Stimulated activated CD8-positive, alpha-beta memory T cell treated with anti-CD3 and anti-CD28 coated beads, Interleukin-4, amount 100 ng/mL, for 1 hour (primary cell): ENCODE measurements around the gene GRM5.
"Not testable (repeated sequence)": the region's sequence is repeated elsewhere in the genome, so short reads cannot be mapped to it uniquely, and the experiment has no call there.

ENCODE experiments used
- DNase-seq, 2 donors: peaks; one replicate each; pipeline ENCODE4 v3.0.0-alpha.2; 2020; ENCODE audit warnings: low read depth in 2 of 2, low spot score in 1 of 2

GRM5 gene

GRCh38 chr11:88975441-88975840 lies 90.3 kb downstream of the GRM5 start:
- DNase-seq = not testable (repeated sequence)

- DNase-seq = no peak
These were observed 93.6 kb downstream of the GRM5 start for GRCh38 chr11:88972210-88972609.

- DNase-seq = not testable (repeated sequence)
These were observed 104.2 kb downstream of the GRM5 start for GRCh38 chr11:88961621-88962020.

GRCh38 chr11:88959857-88960256 lies 105.9 kb downstream of the GRM5 start:
- not testable (repeated sequence) for DNase-seq

- DNase-seq = no peak
These were observed 114.8 kb downstream of the GRM5 start for GRCh38 chr11:88950975-88951374.

- DNase-seq = not testable (repeated sequence)
These were observed 116.9 kb downstream of the GRM5 start for GRCh38 chr11:88948908-88949307.

- not testable (repeated sequence) for DNase-seq
These were observed 117.8 kb downstream of the GRM5 start for GRCh38 chr11:88947843-88948572.

GRCh38 chr11:88929665-88930064 lies 136.1 kb downstream of the GRM5 start:
- not testable (repeated sequence) for DNase-seq

- not testable (repeated sequence) for DNase-seq
These were observed 148.7 kb downstream of the GRM5 start for GRCh38 chr11:88917065-88917464.

GRCh38 chr11:88909500-88909899 lies 156.3 kb downstream of the GRM5 start:
- DNase-seq = no peak

GRCh38 chr11:88901436-88901835 lies 164.3 kb downstream of the GRM5 start:
- not testable (repeated sequence) for DNase-seq

GRCh38 chr11:88888855-88889254 lies 176.9 kb downstream of the GRM5 start:
- DNase-seq = not testable (repeated sequence)

GRCh38 chr11:88886796-88887195 lies 179.0 kb downstream of the GRM5 start:
- no peak for DNase-seq

- not testable (repeated sequence) for DNase-seq
These were observed 183.0 kb downstream of the GRM5 start for GRCh38 chr11:88882800-88883199.

- no peak for DNase-seq
These were observed 204.2 kb downstream of the GRM5 start for GRCh38 chr11:88861618-88862017.

GRCh38 chr11:88860431-88860830 lies 205.4 kb downstream of the GRM5 start:
- DNase-seq = not testable (repeated sequence)

GRCh38 chr11:88853963-88854362 lies 211.8 kb downstream of the GRM5 start:
- not testable (repeated sequence) for DNase-seq

GRCh38 chr11:88851547-88851946 lies 214.2 kb downstream of the GRM5 start:
- DNase-seq = not testable (repeated sequence)

GRCh38 chr11:88849773-88850172 lies 216.0 kb downstream of the GRM5 start:
- DNase-seq = not testable (repeated sequence)

- DNase-seq = no peak
These were observed 216.4 kb downstream of the GRM5 start for GRCh38 chr11:88849368-88849767.

GRCh38 chr11:88846266-88846665 lies 219.5 kb downstream of the GRM5 start:
- DNase-seq = not testable (repeated sequence)

GRCh38 chr11:88844941-88845340 lies 220.8 kb downstream of the GRM5 start:
- not testable (repeated sequence) for DNase-seq
